GM19023 (cell line): Measurements from ENCODE around the gene OCA2.
"Not testable (repeated sequence)": the region's sequence is repeated elsewhere in the genome, so short reads cannot be mapped to it uniquely, and the experiment has no call there.

Experiments
- ATAC-seq: cut with Tn5 transposase; IDR thresholded peaks from one replicate; pipeline ENCODE4 v1.9.1; 2021; ENCODE audit warnings: mild to moderate bottlenecking, moderate library complexity; ENCODE audit not compliant: unreplicated experiment

OCA2 gene

DNA sequence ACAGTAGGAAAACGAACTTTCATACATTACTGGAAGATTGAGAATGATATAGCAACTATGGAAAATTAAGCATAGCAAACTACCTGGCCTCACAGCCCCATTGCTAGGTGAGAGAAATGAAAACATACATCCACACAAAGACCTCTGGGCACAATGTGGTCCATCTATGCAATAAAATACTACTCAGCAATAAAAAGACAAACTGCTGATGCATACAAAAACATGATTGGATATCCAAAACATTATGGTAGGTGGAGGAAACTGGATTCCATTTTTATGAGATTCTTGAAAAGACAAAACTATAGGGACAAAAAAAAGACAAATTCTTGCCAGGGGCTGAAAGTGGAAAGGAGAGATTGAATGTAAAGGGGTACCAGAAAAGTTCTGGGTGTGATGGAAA, 308.8 kb downstream of the OCA2 start:
- ATAC-seq, result no peak

DNA sequence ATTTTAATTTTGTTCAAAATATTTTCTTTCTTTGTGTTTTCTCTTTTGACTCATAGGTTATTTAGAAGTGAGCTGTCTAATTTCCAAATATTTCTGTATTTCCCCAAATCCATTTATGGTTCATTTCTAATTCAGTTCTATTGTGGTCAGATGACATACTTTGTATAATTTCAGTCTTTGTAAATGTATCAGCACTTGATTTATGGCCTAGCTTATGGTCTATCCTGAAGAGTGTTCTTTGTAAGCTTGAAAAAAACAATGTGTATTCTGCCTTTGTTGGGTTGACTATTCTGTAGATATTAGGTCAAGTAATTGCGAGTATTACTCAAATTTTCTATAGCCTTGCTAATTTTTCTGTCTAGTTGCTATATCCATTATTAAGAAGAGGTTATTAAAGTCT, 311.2 kb downstream of the OCA2 start:
- no peak for ATAC-seq

DNA sequence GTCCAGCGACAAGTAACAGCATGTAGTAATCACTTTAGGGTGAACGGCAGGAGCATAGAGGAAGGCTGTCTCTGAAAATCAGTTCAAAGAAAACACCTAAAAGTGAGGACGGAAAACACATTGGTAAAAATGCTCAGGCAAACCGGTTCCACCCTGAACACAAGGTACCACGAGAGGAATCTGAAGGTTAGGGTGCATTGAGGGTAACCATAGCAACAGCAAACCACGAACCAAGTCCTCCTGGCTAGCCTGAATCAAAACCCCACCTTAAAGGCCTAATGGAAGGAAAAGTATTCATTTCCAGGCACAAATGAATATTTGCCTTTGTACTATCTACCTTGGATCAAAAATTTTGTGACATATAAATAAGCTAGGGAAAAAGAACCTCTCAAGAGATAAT, 315.0 kb downstream of the OCA2 start:
- no peak for ATAC-seq

DNA sequence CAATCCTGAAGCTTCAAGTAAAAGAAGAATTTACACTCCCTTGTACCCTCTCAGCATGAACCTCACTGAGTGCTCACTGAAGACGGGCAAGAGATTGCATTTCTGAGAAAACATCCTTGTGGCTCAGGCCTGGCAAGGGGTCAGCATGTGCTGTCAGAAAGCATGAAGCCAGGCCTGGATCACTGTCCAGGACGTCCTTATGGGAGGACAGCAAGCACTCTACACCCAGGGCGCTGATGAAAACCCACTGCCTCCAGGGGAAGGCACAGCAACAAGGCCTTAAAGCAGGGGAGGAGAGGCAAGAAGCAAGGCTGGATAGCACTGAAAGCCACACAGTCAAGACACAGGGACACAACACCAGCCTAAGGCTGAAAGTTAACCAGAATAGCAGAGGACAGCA, 315.4 kb downstream of the OCA2 start:
- ATAC-seq, result no peak

DNA sequence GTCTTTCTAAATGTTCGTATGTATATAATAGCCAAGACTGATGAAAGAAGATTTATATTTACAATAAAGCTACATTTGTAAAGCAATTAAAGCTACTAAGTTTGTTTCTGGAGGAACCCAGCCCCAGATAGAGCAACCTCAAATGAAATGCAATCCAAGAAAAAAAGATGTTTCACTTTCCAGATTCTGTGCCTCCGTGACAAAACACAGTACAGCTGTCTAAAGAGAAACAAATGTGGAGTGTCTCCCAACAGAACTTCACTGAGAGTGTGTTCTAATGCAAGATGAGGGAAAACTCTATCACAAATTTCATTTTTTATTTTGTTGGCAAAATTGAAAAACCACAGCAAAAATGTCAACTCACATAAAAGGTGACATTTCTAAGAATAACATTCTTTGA, 317.0 kb downstream of the OCA2 start:
- no peak for ATAC-seq

DNA sequence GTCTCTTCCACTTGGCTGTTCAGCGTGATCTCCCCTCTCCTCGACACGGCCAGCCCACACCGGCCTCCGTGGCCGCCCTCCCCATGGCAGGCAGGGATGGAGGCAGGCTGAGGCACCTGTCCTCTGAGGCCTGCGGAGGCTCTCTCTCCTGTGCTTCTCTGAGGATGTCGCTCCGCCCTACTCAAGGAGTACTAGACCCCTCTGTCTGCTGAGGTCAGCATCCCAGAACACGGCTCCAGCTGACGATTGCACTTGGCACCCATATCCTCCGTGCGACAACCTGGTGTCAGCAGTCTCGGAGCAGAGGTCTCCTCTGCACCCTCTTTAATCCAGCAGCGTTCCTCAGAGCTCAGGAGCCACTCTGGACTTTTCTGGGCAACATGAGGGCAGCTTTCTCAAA, 322.6 kb downstream of the OCA2 start:
- no peak for ATAC-seq

DNA sequence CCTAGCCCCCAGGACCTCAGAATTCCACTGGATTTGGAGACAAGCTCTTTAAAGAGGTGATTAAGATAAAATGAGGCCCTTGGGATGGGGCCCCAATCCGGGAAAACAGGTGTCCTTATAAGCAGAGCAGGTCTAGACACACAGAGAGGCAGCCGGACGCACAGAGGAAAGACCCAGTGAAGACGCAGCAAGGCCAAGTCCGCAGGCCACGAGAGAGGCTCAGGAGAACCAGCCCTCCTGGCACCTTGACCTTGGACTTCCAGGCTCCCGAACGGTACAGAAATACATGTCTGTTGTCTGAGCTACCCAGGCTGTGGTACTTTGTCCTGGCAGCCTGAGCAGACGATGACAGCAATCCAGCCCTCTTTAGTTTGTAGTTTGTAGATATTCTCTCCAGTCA, 324.5 kb downstream of the OCA2 start:
- ATAC-seq, result no peak

DNA sequence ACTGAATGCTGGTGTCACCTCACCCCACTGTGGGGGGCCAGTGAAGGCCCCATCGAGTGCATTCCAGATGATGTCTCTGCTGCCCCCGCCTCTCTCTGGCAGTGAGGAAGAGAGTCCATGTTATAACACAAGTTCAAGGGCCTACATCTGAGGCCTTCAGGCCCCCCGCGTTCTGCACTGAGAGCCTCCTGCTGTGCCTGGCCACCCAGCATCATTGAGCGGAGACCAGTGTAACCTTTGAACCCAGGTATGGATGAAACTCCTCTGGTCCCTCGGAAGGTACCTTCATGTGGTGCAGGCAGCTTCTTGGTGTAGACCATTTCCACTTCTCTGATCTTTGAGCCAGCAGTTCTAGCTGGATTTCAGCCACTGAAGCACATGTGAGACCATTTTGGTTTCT, 324.9 kb downstream of the OCA2 start:
- no peak for ATAC-seq

DNA sequence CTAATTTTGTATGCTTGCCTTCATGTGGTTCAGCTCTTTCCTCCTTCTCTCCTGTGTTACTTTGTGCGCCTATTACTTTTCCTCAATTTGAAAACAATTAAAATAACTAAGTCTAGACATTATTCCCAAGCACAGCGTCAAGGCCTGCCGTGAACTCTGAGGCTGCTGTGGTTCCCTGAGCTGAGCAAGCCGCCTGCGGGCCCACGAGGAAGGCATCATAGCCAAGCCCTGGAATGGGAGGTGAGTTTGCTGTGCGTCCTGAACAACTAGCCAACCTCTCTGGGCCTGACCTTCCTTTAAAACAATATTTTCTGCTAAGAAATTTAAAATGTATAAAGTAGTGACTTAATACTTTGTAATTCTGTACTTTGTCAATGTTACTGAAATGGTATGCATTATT, 327.2 kb downstream of the OCA2 start:
- no peak for ATAC-seq

DNA sequence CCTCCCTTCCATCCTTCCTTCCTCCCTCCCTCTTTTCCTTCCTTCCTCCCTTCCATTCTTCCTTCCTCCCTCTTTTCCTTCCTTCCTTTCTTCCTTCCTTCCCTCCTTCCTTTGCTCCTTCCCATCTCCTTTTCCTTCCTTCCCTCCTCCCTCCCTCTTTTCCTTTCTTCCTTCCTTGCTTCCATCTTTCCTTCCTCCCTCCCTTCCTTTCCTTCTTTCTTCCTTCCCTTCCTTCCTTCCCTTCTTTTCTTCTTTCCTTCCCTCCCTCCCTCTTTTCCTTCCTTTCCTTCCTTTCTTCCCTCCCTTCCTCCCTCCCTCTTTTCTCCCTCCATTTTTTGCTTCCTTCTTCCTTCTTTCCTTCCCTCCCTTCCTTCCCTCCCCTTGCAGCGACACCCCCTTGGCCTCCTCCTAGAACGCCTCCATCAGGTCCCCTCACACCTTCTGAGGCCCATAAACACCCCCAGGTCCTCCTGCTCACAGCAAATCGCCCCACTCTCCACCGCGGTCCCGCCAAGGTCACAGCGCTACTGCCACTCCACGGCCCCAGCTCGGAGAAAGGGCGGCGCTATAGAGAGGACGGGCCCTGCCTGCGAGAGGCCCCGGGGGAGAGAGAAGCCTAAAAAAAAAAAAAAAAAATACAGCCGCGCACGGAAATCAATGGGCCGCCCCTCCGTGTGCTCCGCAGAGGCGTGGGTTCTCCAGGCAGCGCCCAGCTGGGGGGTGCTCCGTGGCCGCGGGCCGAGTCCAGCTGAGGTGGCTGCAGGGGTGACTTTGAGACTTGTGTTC, 328.2 kb downstream of the OCA2 start:
- ATAC-seq, result no peak

DNA sequence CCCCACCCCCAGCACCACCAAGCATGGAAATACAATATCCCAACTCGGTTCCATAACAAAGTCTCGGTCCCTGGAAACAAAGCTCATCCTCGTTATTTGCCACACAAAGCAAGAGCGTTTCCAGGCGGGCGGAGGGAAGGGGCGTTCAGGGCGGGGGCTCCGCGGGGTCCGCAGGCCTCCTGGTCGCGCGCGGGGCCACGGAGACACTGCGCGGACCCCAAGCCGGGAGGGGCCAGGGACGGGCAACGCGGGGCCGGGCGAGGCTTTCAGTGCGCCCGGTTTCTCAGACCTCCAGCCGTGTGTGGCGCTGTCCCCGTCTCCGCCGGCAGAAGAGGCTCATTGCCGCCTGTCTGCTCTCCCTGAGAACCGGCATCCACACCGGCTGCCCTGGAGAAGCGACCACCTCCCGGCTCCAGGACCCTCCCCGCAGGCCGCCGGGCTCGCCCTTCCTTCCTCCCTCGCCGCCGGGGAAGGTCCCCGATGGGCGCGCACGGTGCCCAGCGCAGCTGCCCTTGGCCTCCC, 329.0 kb downstream of the OCA2 start:
- ATAC-seq, result no peak

DNA sequence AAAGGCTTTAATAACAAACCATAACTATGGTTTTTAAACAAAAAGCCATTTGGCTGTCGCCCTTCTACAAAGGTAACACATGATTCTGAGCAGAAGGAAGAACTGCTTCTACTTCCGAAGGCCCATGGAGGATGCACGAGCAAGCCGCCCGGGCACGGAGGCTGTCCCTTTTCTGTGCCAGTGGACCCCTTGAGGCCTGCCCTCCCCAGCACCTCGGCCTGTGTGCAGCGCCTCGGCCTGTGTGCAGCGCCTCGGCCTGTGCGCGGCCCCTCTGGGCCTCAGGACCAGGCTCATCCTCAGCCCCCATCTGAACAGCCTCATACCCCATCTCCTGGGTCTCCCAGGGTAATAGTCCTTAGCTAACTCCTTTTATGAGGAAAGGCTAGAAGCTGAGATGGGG, 329.5 kb downstream of the OCA2 start:
- ATAC-seq, result no peak

DNA sequence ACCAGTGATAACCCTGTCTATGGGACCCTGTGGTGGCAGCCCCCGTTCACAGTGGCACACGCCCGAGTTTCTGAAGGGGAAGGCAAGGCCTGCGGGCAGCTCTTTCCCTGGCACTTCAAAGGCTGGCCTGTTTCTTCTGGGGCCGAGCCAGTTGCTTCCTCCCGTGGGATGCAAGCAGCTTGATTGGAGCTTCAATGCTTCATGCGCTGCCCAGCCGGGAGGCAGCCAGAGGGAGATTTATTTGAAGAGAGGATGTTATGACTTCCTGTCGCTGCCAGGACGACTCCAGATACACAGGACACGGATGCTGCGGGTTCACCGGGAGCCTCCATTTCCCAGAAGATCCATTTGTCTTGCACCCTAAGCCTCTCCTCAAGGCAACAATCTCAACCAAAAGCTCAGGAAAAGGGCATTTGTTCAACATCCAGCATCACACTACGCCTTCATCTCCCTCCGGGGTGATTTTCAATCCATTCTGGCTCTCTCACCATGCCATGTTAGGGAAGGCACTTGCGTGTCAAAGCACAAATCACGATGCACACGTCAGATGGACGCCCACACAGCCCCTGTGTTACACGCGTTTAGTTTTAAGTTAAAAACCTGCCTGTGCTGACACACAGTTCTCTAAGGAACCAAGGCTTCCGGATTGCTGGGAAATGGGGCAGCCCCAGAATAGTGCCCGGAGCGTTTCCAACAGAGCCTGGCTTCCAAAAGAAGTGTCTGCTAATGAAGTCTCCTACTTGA, 330.2 kb downstream of the OCA2 start:
- ATAC-seq, result no peak

DNA sequence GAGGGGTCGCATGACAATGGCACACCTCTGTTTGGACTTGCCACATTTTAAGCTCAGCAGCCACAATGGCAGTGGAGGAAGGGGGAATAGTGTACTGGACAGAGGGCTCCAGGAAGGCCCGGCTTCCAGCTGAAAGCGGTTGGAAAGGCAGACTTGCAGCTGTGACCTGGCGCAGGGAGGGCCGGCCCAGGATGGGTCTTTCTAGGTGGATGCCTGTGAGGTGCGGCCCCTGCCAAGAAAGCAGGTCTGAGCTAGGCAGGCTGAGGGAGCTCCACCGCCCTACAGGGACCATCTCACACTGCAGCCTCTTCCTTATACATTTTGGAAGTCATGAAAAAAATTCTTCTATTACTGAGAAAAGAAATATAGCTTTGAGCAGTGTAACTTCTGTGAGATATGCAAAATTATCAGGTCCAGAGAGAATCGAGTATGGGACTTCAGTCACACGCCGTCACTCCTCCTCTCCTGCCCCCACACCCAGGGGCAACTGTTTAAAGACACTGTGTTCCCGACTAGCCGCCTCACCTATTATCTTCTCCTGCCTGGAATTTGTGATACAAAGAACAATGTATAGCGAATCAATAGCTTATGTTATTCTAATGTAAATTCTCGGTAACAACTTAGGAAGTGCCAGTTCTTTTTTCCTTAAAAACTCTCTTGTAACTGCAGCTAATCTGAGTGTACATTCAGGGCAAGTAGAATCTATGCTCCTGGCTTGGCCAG, 331.0 kb downstream of the OCA2 start:
- ATAC-seq, result no peak

DNA sequence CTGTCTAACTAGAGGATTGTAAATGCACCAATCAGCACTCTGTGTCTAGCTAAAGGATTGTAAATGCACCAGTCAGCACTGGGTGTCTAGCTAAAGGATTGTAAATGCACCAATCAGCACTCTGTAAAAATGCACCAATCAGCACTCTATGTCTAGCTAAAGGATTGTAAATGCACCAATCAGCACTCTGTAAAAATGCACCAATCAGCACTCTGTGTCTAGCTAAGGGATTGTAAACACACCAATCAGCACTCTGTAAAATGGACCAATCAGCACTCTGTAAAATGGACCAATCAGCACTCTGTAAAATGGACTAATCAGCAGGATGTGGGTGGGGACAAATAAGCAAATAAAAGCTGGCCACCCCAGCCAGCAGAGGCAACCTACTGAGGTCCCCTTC, 331.7 kb downstream of the OCA2 start:
- not testable (repeated sequence) for ATAC-seq

DNA sequence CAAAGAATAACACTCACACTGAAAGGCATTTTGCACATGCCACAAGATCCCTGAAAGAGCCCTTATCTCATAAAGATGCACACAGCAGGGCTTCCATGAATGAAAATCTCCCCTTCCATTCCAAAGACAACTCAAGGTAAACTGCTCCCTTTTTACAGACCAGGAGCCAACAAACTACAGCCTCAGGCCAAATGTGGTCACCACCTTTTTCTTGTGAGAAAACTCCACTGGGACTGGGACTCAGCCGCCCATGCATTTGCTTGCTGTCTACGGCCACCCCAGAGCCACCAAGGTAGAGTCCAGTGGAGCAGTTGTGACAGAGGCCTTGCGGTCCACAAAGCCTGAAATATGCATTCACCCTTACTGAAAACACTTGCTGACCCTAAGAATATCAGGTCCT, 334.8 kb downstream of the OCA2 start:
- no peak for ATAC-seq

DNA sequence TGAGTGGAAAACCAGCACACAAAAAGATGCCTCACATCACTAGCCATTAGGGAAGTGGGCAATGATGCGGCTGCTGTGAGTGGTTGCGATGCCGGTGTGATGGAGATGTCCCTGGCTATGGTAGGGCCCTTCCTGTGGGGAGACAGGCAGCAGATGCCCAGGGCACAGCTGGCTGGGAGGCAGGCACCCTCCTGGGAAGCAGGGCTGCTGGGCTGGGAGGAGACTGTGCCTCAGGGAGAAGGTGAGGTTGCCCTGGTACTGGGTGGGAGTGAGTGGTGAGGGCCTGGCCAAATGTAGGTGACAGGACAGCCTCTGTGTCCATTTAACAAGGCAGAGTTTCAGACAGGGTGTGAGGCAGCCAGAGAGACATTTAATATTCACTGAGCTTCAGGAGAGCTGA, 335.6 kb downstream of the OCA2 start:
- no peak for ATAC-seq

DNA sequence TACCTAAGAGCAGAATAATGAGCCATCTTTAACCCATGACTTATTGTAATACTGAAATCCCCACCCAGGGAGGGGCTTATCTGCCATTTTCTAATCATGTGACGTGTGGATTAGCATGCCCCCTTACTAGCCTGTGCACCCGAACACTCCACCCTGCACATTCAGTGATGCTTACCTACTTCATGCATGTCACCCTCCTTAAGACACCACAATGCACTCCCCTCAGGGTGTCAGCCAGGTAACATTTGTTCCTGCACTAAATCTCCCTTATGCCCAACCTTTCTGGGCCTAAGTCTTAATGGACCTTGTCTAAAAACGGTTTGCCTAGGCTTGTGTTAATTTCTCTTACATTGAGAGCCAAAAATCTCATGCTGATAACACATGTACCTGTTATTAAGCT, 336.6 kb downstream of the OCA2 start:
- no peak for ATAC-seq

DNA sequence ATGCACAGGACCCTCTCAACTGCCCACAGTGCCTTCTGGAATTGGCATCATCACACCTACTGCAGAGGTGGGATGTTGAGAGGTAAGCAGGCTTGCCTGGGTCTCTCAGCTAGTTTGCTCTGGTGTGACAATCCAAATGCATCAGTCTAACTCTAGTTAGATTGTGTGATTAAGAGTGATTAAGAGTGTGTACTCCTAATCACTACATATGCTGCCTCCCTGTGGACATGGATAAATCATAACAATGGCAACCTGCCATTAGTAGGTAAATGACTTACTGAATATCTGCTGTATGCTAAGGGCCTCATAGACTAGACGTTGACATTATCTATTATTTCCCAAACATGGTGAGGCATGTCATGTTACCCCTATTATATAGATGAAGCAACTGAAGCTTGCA, 342.1 kb downstream of the OCA2 start:
- ATAC-seq, result no peak

DNA sequence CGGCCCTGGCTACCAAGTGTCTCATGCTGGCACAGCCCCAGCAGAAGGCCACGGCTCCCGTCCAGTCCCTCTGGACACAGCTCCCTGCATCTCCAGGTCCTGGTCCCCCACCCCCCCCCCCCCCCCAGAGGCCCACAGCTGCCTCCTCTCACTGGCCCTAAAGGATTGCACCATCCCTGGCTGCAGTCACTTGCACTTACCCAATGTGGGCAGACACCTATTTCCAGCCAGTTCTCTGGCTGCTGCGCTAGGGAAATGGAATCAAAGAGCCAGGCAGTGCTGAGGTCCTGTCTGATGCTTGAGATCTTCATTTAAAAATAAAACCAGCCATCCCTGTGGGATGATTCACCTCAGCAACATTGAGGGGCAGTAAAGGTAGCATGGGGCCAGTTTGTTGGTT, 346.4 kb downstream of the OCA2 start:
- ATAC-seq, result no peak

DNA sequence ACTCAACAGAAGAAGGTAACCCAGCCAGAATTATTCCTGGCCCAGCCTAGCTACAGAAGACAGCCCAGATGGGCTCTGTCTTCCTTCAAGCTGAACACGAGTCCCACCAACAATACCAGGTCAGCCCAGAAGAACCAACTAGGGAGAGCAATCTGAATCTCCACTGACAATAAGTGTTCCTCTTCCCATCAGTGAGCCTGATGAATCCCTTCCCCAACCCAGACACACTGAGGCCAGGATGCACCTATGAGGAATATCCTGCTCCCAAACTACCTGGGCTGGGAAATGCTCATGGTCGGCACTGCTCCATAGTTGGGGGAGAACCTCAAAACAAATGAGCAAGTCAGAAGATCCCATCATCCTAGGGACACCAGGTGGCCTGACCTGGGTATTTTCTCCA, 351.1 kb downstream of the OCA2 start:
- no peak for ATAC-seq
